ENCODE measurements around the gene CD164.

Gene CD164

DNA sequence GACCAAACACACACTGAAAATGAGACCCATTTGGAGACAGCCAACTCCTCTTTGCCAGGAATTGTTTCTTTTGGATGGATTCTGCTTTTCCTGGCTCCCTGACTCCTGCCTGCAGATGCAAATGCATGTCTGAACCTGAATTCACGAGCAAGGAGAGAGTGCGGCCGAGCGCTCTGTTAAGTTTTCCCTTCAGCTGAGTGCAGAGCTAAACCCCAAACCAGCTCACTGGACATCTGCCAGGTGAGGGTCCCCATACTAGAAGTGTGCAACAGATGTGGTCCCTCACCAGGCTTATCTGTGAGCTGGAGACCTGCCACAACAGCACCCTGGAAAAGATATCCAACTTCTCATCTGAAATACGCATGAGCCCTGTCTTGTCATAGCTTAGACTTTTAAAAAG lies 59.0 kb downstream of the CD164 start:
- no peak for TF ChIP-seq POLR2AphosphoS5 (IDR thresholded peaks at IDR 0.05; ENCODE audit: low read depth, low read length)
- TF ChIP-seq, protein P1, sequence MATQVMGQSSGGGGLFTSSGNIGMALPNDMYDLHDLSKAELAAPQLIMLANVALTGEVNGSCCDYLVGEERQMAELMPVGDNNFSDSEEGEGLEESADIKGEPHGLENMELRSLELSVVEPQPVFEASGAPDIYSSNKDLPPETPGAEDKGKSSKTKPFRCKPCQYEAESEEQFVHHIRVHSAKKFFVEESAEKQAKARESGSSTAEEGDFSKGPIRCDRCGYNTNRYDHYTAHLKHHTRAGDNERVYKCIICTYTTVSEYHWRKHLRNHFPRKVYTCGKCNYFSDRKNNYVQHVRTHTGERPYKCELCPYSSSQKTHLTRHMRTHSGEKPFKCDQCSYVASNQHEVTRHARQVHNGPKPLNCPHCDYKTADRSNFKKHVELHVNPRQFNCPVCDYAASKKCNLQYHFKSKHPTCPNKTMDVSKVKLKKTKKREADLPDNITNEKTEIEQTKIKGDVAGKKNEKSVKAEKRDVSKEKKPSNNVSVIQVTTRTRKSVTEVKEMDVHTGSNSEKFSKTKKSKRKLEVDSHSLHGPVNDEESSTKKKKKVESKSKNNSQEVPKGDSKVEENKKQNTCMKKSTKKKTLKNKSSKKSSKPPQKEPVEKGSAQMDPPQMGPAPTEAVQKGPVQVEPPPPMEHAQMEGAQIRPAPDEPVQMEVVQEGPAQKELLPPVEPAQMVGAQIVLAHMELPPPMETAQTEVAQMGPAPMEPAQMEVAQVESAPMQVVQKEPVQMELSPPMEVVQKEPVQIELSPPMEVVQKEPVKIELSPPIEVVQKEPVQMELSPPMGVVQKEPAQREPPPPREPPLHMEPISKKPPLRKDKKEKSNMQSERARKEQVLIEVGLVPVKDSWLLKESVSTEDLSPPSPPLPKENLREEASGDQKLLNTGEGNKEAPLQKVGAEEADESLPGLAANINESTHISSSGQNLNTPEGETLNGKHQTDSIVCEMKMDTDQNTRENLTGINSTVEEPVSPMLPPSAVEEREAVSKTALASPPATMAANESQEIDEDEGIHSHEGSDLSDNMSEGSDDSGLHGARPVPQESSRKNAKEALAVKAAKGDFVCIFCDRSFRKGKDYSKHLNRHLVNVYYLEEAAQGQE (IDR thresholded peaks at IDR 0.05; ENCODE audit: insufficient read depth in 1 of 2, low read depth in 2 of 2, low read length in 2 of 2): no peak
- no peak for TF ChIP-seq FOXP2 (optimal IDR thresholded peaks at IDR 0.05; ENCODE audit: borderline replicate concordance, extremely low read depth, extremely low read length, insufficient read depth)
- TF ChIP-seq TAF1 (IDR thresholded peaks at IDR 0.05; ENCODE audit: borderline replicate concordance, insufficient read depth, low read length): no peak
- no peak for TF ChIP-seq SIN3A (IDR thresholded peaks at IDR 0.05; ENCODE audit: borderline replicate concordance, insufficient read depth, low read length)

DNA sequence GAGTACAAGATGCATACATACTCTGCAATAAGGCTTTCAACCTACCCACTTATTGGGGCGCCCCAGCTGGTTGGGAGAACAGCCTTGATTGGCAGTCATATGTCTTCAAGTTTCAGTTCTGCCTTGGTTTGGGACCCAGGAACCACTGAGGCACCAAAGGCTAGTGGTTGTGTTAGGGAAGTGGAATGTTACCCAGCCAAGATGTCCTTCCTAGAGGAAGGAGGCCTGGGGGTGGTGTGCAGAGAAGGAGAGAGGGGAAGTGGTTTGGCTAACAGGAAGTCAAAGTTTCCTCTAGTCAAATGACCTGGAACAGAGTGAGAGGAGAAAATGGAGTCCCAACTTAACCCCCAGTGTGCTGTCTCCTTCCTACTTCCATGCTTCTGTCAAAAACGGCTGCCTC lies 59.4 kb downstream of the CD164 start:
- TF ChIP-seq SIN3A (IDR thresholded peaks at IDR 0.05; ENCODE audit: borderline replicate concordance, insufficient read depth, low read length): no peak
- no peak for TF ChIP-seq POLR2AphosphoS5 (IDR thresholded peaks at IDR 0.05; ENCODE audit: low read depth, low read length)
- no peak for TF ChIP-seq TAF1 (IDR thresholded peaks at IDR 0.05; ENCODE audit: borderline replicate concordance, insufficient read depth, low read length)

DNA sequence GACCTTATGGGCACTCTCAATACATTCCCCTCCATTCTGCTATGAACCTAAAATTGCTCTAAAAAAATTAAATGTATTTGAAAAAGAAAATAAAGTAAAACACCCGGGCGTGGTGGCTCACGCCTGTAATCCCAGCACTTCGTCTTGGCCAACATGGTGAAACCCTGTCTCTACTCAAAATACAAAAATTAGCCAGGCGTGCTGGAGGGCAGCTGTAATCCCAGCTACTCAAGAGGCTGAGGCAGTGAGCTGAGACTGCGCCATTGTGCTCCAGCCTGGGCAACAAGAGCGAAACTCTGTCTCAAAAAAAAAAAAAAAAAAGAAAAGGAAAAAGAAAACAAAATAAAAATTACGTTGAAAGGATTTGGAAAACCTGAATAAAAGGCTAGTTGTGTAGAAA lies 60.5 kb downstream of the CD164 start:
- TF ChIP-seq, protein P1 (IDR thresholded peaks at IDR 0.05; ENCODE audit: insufficient read depth in 1 of 2, low read depth in 2 of 2, low read length in 2 of 2): no peak
- TF ChIP-seq SIN3A (IDR thresholded peaks at IDR 0.05; ENCODE audit: borderline replicate concordance, insufficient read depth, low read length) (no peak), POLR2AphosphoS5 (IDR thresholded peaks at IDR 0.05; ENCODE audit: low read depth, low read length) (no peak), FOXP2 (optimal IDR thresholded peaks at IDR 0.05; ENCODE audit: borderline replicate concordance, extremely low read depth, extremely low read length, insufficient read depth) (no peak), TAF1 (IDR thresholded peaks at IDR 0.05; ENCODE audit: borderline replicate concordance, insufficient read depth, low read length) (no peak)

DNA sequence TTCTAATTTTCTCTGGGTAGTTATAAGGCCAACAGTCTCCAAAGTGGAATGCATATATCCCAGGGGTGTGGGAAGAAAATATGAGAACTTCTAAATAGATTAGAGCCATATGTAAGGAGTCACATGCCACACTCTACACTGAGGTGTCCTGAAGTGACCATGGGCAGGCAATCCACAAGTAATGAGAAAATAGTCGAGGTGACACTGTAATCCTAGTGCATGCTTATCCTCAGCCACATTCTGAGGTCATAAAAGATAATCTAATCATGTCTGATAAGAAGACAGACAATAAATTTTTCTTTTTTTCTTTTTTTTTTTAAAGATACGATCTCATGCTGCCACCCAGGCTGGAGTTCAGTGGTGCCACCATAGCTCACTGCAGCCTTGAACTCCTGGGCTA lies 62.2 kb downstream of the CD164 start:
- TF ChIP-seq, protein P1 (IDR thresholded peaks at IDR 0.05; ENCODE audit: insufficient read depth in 1 of 2, low read depth in 2 of 2, low read length in 2 of 2): no peak
- TF ChIP-seq SIN3A (IDR thresholded peaks at IDR 0.05; ENCODE audit: borderline replicate concordance, insufficient read depth, low read length) (no peak), TAF1 (IDR thresholded peaks at IDR 0.05; ENCODE audit: borderline replicate concordance, insufficient read depth, low read length) (no peak)

DNA sequence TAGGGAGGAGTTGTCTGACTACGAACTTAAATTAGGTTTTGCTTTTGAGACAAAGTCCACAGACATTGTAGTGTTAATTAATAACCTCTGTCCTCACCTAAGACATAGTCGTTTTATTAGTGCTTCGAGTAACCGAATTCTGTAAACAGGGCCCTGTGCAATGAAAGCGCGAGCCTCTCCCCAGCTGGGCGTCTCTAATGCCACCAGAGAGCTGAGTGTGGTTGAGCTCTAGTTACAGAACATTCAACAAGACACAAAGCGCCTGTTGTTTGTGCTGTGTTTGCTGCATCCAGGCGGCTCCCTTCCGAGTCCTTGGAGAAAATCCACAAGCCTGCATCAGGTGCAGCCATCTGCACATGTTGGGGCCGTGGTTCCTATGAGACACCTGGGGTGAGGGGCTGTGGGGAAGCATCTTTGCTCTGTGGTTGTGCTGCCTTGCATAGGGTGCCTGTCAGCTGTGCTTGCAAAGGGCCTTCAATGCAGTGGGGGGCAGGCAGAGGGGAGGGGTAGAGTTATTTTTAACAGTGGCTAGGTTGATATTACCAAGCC lies 63.9 kb downstream of the CD164 start:
- no peak for TF ChIP-seq FOXP2 (optimal IDR thresholded peaks at IDR 0.05; ENCODE audit: borderline replicate concordance, extremely low read depth, extremely low read length, insufficient read depth)
- TF ChIP-seq, protein P1 (IDR thresholded peaks at IDR 0.05; ENCODE audit: insufficient read depth in 1 of 2, low read depth in 2 of 2, low read length in 2 of 2): no peak
- no peak for TF ChIP-seq SIN3A (IDR thresholded peaks at IDR 0.05; ENCODE audit: borderline replicate concordance, insufficient read depth, low read length)
- TF ChIP-seq POLR2AphosphoS5 (IDR thresholded peaks at IDR 0.05; ENCODE audit: low read depth, low read length): no peak
- no peak for TF ChIP-seq TAF1 (IDR thresholded peaks at IDR 0.05; ENCODE audit: borderline replicate concordance, insufficient read depth, low read length)
